Spleen (tissue), 11 donors: Measurements from ENCODE around the gene HYDIN. TPM values are rescaled to one million over a fixed set of nuclear protein-coding genes. Genes with fewer than 3 reads are reported as not detected.

Experiments
- DNase-seq: peaks from one replicate; pipeline ENCODE4 v3.0.0-alpha.2; 2020
- H3K27ac ChIP-seq, 8 donors: fragments of 200-600 bp; sonication (generic) in 7 of 8; 1 replicate in 4 of 8; 2 replicates in 4 of 8; pipeline versions ENCODE4 v1.5.0 to v1.8.0; 2016 to 2021; ENCODE audit warnings: inconsistent platforms in 4 of 8, mild to moderate bottlenecking in 4 of 8, moderate library complexity in 1 of 8
- H3K27me3 ChIP-seq, 7 donors: fragments of 200-600 bp; sonication (generic) in 6 of 7; replicated peaks in 1 of 7; 1 replicate in 4 of 7; 2 replicates in 3 of 7; pipeline versions ENCODE4 v1.5.0 to v1.8.0; 2016 to 2021; ENCODE audit warnings: inconsistent platforms in 3 of 7, mild to moderate bottlenecking in 1 of 7
- H3K36me3 ChIP-seq, 6 donors: fragments of 200-600 bp; sonication (generic) in 5 of 6; 1 replicate in 4 of 6; 2 replicates in 2 of 6; pipeline versions ENCODE4 v1.5.0 to v1.8.0; 2016 to 2021; ENCODE audit warnings: inconsistent platforms in 2 of 6
- H3K4me1 ChIP-seq, 6 donors: fragments of 200-600 bp; sonication (generic) in 5 of 6; 1 replicate in 3 of 6; 2 replicates in 3 of 6; pipeline versions ENCODE4 v1.5.0 to v1.8.0; 2016 to 2021; ENCODE audit warnings: inconsistent platforms in 3 of 6
- H3K4me3 ChIP-seq, 8 donors: fragments of 200-600 bp; sonication (generic) in 7 of 8; 1 replicate in 4 of 8; 2 replicates in 4 of 8; pipeline versions ENCODE4 v1.5.0 to v1.8.0; 2016 to 2021; ENCODE audit warnings: inconsistent platforms in 4 of 8, mild to moderate bottlenecking in 4 of 8, moderate library complexity in 2 of 8
- H3K9me3 ChIP-seq, 8 donors: fragments of 200-600 bp; sonication (generic) in 7 of 8; 1 replicate in 4 of 8; 2 replicates in 4 of 8; pipeline versions ENCODE4 v1.5.0 to v1.8.0; 2016 to 2021; ENCODE audit warnings: inconsistent platforms in 4 of 8
- POLR2A ChIP-seq, 3 donors: fragments of 450-650 bp; IDR thresholded peaks; one replicate each; pipeline ENCODE4 v1.5.1; 2017; ENCODE audit warnings: antibody characterized with exemption in 3 of 3, mild to moderate bottlenecking in 1 of 3
- POLR2AphosphoS5 ChIP-seq, 3 donors: sonication (generic); formaldehyde crosslinking; IDR thresholded peaks; one replicate each; pipeline ENCODE4 v1.5.1; 2017; ENCODE audit warnings: antibody characterized with exemption in 3 of 3
- WGBS, 5 donors: extraction: QIAGEN DNeasy Blood & Tissue Kit in 3 of 5; methylation state at CpG; one replicate each; pipeline versions ENCODE4 v1.1.5 to v1.1.7; 2013 to 2018; 5-methylcytosine and 5-hydroxymethylcytosine counted together
- intact Hi-C: fragments of 100-400 bp; cut with DNase I; formaldehyde crosslinking; loops from one replicate; pipeline ENCODE4 v1.15.0; 2023; ENCODE audit warnings: low total_unique reads
- polyA plus RNA-seq, 3 donors: library from polyadenylated mRNA; stranded (reverse); fragments of 200-250 nt; gene quantifications; one replicate each; pipeline ENCODE4 v1.2.1, GENCODE V29; 2013
- total RNA-seq, 7 donors: library from RNA; depleted of rRNA in 3 of 7; stranded (reverse); fragments of >200 nt in 3 of 7; fragmentation: NEBNext Ultra II Directional in 4 of 7; extraction: Animal tissue kit (Norgen Biotek cat#: 25700) in 4 of 7; gene quantifications; one replicate each; pipeline versions ENCODE4 v1.1.0 to v1.2.1, GENCODE V29; 2016 to 2021
- TF ChIP-seq, protein P1 (sequence below), 11 experiments: fragments of 200-600 bp in 7 of 11; fragments of 450-650 bp in 4 of 11; sonication (generic) in 4 of 11; IDR thresholded peaks in 8 of 11; conservative IDR thresholded peaks in 3 of 11; 1 replicate in 7 of 11; 2 replicates in 4 of 11; pipeline versions ENCODE4 v1.4.0 to v1.8.0; 2016 to 2021; ENCODE audit warnings: antibody characterized with exemption in 11 of 11, inconsistent platforms in 4 of 11, mild to moderate bottlenecking in 1 of 11
- donor health status: healthy with polysubstance abuse.
- donor health status: DM: no; HTN: no; CAD: no; lungs with moderate emphysema.
- donor health status: DM: no; HTN: no; CAD: no.
- donor health status: Bipolar disorder and iron deficiency.
- donor health status: healthy.
- donor health status: DM: no; HTN: no; CAD: no.
- donor health status: DM: yes; HTN: yes; CAD: no.

HYDIN gene
- total and polyA plus RNA-seq, 10 donors: 0.05 to 2.2 (median 0.42) TPM

DNA sequence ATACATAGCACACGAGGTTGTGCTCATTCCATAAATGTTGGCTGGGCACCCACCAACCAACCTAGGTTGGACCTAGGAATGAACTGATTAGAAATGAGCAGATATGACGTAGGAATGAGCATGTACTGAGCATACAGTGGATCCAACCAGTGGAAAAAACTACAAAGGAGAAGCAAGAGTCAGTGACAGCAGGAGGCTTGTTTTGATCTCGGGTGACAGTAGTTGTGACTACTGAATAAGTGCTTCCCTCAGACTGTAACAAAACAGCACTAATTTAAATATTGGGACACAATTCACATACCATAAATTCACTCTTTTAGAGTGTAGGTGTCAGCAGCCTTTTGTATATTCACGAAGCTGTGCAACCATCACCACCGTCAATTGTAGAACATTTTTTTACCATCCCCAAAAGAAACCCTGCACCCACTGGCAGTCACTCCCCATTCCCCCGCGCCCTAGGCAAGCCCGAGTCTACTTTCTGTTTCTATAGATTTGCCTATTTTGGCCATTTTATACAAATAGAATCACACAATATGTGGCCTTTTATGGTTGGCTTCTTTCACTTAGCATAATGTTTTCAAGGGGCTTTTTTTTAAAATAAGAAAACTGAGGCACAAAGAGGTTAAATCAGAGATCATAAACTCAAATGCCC is 436.5 kb downstream of the HYDIN start:
- peak overlapping the region in 1 of 8 donors; percentile 5 for H3K27ac ChIP-seq
- H3K36me3 ChIP-seq: peaks cover 0 to 41% (median 6%) of the 10 kb centered on the region in 6 donors
- H3K27me3 ChIP-seq: no peaks in the 10 kb centered on the region
- H3K4me3 ChIP-seq: no peak overlapping the region
- no peak for DNase-seq
- H3K9me3 ChIP-seq: no peaks in the 10 kb centered on the region
- intact Hi-C loops: no loop called here
- 70 to 88% (median 81%) methylated on average over 8 of the region's 8 CpGs for WGBS, 5 donors
- peaks cover 3 to 87% (median 43%) of the 10 kb centered on the region in 6 donors for H3K4me1 ChIP-seq
- TF ChIP-seq POLR2A (IDR thresholded peaks at IDR 0.05) (no peak), POLR2AphosphoS5 (IDR thresholded peaks at IDR 0.05) (no peak)
- TF ChIP-seq, protein P1, sequence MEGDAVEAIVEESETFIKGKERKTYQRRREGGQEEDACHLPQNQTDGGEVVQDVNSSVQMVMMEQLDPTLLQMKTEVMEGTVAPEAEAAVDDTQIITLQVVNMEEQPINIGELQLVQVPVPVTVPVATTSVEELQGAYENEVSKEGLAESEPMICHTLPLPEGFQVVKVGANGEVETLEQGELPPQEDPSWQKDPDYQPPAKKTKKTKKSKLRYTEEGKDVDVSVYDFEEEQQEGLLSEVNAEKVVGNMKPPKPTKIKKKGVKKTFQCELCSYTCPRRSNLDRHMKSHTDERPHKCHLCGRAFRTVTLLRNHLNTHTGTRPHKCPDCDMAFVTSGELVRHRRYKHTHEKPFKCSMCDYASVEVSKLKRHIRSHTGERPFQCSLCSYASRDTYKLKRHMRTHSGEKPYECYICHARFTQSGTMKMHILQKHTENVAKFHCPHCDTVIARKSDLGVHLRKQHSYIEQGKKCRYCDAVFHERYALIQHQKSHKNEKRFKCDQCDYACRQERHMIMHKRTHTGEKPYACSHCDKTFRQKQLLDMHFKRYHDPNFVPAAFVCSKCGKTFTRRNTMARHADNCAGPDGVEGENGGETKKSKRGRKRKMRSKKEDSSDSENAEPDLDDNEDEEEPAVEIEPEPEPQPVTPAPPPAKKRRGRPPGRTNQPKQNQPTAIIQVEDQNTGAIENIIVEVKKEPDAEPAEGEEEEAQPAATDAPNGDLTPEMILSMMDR (IDR thresholded peaks at IDR 0.05 in 8 of 11, conservative IDR thresholded peaks at IDR 0.05 in 3 of 11): no peak

DNA sequence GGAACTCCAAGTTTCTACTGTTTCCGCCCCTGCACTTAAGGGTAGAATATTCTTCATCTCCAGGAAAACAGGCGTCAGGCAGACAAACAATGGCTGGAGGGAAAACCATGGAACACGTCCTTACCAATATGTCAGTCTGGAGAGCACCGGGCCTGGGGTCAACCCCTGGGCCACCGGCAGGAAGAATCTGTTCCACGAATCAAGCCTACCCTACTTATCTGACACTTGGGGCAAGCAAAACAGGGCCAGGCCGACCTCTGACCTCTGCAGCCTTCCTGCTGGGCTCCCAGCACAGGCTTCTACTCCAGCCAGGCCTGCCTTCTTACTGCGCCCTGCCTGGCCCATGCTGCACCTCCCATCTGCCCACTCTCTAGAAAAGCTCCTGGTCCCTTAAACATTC is 439.7 kb downstream of the HYDIN start:
- DNase-seq: no peak
- TF ChIP-seq POLR2AphosphoS5 (IDR thresholded peaks at IDR 0.05): peak; percentile 31 to 40 (median 38)
- TF ChIP-seq POLR2A (IDR thresholded peaks at IDR 0.05): no peak
- TF ChIP-seq, protein P1 (IDR thresholded peaks at IDR 0.05 in 8 of 11, conservative IDR thresholded peaks at IDR 0.05 in 3 of 11): no peak
- intact Hi-C loops: no loop called here
- Histone ChIP-seq H3K9me3 (no peaks in the 10 kb centered on the region), H3K27ac (peak overlapping the region in 5 of 8 donors; percentile 6 to 64 (median 41)), H3K4me3 (no peak overlapping the region), H3K27me3 (no peaks in the 10 kb centered on the region), H3K36me3 (peaks cover 0 to 48% (median 9%) of the 10 kb centered on the region in 6 donors), H3K4me1 (peaks cover 3 to 87% (median 48%) of the 10 kb centered on the region in 6 donors)
- 58 to 82% (median 72%) methylated on average over 8 of the region's 8 CpGs for WGBS, 5 donors

GRCh38 chr16:70789595-70790447 is 440.7 kb downstream of the HYDIN start:
- TF ChIP-seq POLR2A (IDR thresholded peaks at IDR 0.05) (no peak), POLR2AphosphoS5 (IDR thresholded peaks at IDR 0.05) (no peak)
- TF ChIP-seq, protein P1 (IDR thresholded peaks at IDR 0.05 in 8 of 11, conservative IDR thresholded peaks at IDR 0.05 in 3 of 11): no peak
- WGBS, 5 donors: 77 to 83% (median 82%) methylated on average over 15 to 16 of the region's 16 CpGs
- Histone ChIP-seq H3K27ac (peak overlapping the region in 5 of 8 donors; percentile 26 to 64 (median 42)), H3K4me3 (no peak overlapping the region), H3K27me3 (no peaks in the 10 kb centered on the region), H3K36me3 (peaks cover 0 to 58% (median 19%) of the 10 kb centered on the region in 6 donors), H3K4me1 (peaks cover 3 to 89% (median 58%) of the 10 kb centered on the region in 6 donors), H3K9me3 (no peaks in the 10 kb centered on the region)
- no peak for DNase-seq
- intact Hi-C loops: no loop called here
